WERI-Rb-1 (cell line): Measurements from ENCODE around the gene ADGRG6.
A peak's percentile ranks its signal among the peaks of the same experiment; 100 is the strongest.

Source experiments
- DNase-seq: peaks from one replicate; pipeline ENCODE4 v3.0.0-alpha.2; 2020
- H3K27ac ChIP-seq: fragments of 250-450 bp; sonication (Bioruptor Pico); 2 replicates; pipeline ENCODE4 v1.5.1; 2020; ENCODE audit warnings: mild to moderate bottlenecking, moderate library complexity
- H3K27me3 ChIP-seq: fragments of 250-450 bp; sonication (Bioruptor Pico); 2 replicates; pipeline ENCODE4 v1.5.1; 2021; ENCODE audit warnings: mild to moderate bottlenecking, low read depth, moderate library complexity; ENCODE audit not compliant: insufficient read depth, severe bottlenecking
- H3K36me3 ChIP-seq: fragments of 250-450 bp; sonication (Bioruptor Pico); 2 replicates; pipeline ENCODE4 v1.5.1; 2020; ENCODE audit warnings: mild to moderate bottlenecking, moderate library complexity
- H3K4me3 ChIP-seq: 2 replicates; pipeline ENCODE4 v1.5.1; 2011; ENCODE audit warnings: low read depth, mild to moderate bottlenecking, control low read depth, low read length
- H3K9me3 ChIP-seq: fragments of 250-450 bp; sonication (Bioruptor Pico); 2 replicates; pipeline ENCODE4 v1.5.1; 2021; ENCODE audit warnings: mild to moderate bottlenecking, moderate library complexity; ENCODE audit not compliant: severe bottlenecking
- TF ChIP-seq, protein P1 (sequence below): IDR thresholded peaks from 2 replicates; pipeline ENCODE4 v1.5.1; 2011; ENCODE audit warnings: low read depth, mild to moderate bottlenecking, control low read depth, inconsistent platforms, low read length

The ADGRG6 gene

DNA sequence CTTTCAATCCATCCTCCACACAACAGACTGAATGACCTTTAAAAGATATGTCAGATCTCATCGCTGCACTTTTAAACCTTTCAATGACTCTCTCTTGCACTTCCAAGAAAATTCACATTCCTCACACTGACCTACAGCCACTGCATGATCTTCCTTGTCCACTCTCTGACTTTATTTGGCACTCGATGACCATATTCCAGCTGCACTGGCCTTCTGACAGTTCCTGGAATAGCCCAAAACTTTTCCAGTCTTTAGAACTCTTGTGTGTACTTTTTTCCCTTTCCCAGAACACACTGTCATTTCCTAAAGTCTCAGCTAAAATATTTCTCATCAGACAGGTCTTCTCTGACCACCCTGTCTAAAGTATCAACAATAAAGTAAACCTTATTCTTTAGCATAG, 174.6 kb downstream of the ADGRG6 start:
- TF ChIP-seq, protein P1, sequence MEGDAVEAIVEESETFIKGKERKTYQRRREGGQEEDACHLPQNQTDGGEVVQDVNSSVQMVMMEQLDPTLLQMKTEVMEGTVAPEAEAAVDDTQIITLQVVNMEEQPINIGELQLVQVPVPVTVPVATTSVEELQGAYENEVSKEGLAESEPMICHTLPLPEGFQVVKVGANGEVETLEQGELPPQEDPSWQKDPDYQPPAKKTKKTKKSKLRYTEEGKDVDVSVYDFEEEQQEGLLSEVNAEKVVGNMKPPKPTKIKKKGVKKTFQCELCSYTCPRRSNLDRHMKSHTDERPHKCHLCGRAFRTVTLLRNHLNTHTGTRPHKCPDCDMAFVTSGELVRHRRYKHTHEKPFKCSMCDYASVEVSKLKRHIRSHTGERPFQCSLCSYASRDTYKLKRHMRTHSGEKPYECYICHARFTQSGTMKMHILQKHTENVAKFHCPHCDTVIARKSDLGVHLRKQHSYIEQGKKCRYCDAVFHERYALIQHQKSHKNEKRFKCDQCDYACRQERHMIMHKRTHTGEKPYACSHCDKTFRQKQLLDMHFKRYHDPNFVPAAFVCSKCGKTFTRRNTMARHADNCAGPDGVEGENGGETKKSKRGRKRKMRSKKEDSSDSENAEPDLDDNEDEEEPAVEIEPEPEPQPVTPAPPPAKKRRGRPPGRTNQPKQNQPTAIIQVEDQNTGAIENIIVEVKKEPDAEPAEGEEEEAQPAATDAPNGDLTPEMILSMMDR: no peak
- Histone ChIP-seq H3K36me3 (no peaks in the 10 kb centered on the region), H3K27ac (no peak overlapping the region), H3K27me3 (no peaks in the 10 kb centered on the region), H3K4me3 (no peak overlapping the region), H3K9me3 (no peaks in the 10 kb centered on the region)
- no peak for DNase-seq

DNA sequence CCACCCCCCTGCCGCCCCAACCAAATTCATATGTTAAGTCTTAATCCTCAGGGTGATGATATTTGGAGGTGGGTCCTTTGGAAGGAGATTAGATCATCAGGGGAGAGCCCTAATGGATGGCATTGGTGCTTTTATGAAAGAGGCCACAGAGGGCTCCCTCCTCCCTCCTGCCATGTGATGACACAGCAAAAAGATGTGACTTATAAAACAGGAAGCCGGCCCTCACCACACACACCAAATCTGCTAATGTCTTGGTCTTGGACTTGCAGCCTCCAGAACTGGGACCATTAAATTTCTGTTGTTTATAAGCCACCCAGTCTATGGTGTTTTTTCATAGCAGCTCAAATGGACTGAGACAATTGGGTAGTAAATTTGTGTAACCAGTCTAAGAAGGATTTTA, 176.3 kb downstream of the ADGRG6 start:
- TF ChIP-seq, protein P1: no peak
- Histone ChIP-seq H3K36me3 (no peaks in the 10 kb centered on the region), H3K27ac (no peak overlapping the region), H3K9me3 (no peaks in the 10 kb centered on the region), H3K4me3 (no peak overlapping the region), H3K27me3 (no peaks in the 10 kb centered on the region)
- peak; percentile 20 for DNase-seq

DNA sequence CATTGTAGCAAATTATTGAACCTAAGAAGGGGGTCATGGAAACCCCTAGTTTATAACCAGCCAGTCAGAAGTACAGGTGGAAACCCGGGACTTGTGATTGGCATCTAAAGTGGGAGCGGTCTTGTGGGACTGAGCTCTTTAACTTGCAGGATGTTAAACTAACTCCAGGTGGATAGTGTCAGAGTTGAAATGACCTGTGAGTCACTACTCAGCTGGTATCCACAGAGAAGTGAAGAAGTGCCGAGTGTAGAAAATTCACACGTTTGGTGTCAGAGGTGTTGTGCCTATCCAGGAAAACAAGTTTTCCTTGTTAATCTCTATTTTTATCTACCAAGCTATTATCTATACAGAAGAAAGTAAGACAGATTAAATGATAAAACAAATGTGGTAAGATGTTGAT, 179.7 kb downstream of the ADGRG6 start:
- Histone ChIP-seq H3K27me3 (no peaks in the 10 kb centered on the region), H3K4me3 (no peak overlapping the region), H3K9me3 (no peaks in the 10 kb centered on the region), H3K27ac (no peak overlapping the region), H3K36me3 (no peaks in the 10 kb centered on the region)
- no peak for DNase-seq
- TF ChIP-seq, protein P1: no peak

DNA sequence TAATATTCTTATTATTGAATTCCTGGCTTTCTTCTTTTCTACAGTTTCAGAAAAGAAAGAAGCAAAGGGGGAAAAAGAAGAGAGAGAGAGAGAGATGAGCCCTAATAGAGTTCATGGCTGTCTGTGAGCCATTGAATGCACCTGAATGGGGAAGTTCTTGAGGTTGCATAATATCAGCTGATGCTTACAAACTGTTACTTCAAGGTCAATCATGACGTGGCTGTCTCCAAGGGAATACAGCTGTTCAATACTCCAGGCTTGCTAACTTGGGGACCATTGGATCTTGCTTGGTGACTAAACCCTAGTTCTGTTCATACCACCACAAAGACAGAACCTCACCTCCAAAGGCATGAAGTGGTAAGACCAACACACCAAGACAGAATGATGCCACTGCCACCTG, 180.4 kb downstream of the ADGRG6 start:
- H3K4me3 ChIP-seq: no peak overlapping the region
- H3K36me3 ChIP-seq: no peaks in the 10 kb centered on the region
- H3K27ac ChIP-seq: no peak overlapping the region
- DNase-seq: no peak
- TF ChIP-seq, protein P1: no peak
- H3K9me3 ChIP-seq: no peaks in the 10 kb centered on the region
- H3K27me3 ChIP-seq: no peaks in the 10 kb centered on the region

DNA sequence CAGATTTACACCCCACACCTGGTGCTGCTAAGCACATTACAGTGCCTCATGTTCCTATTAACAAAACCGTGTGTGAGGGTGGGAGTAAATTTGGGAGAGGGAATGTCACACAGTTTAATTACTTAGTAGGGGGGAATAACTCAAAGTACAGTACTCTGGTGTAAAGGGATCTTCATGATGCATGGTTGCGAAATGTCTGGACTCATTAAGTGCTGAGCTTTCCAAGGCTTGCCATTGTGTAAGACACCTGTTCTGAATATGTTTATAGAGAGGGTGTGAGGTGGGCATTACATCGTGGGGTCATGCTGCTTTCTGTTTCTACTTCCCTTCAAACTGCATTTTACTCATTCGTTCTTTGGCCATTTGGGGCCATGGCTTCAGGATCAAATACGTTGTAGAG, 181.2 kb downstream of the ADGRG6 start:
- Histone ChIP-seq H3K27me3 (no peaks in the 10 kb centered on the region), H3K9me3 (no peaks in the 10 kb centered on the region), H3K4me3 (no peak overlapping the region), H3K36me3 (no peaks in the 10 kb centered on the region), H3K27ac (no peak overlapping the region)
- no peak for DNase-seq
- TF ChIP-seq, protein P1: no peak

DNA sequence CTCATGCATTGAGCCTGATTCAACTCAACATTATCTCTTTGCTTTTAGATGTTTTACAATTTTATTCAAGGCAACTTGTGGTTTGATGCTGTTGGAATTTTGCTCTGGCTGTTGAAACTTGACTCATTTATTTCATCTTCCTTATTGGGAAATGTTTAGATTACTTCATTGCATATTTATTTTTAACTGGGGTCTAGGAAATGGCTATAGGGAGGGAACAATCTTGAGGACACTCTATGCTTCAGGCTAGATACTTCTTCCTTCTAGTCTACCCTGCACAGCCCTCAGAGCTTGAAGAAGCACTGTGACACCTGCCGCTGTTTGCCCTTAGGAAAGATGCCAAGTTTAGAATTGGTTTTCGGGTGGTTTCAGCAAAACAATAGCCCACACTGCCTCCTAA, 183.4 kb downstream of the ADGRG6 start:
- TF ChIP-seq, protein P1: no peak
- H3K4me3 ChIP-seq: no peak overlapping the region
- H3K27me3 ChIP-seq: no peaks in the 10 kb centered on the region
- no peak for DNase-seq
- no peaks in the 10 kb centered on the region for H3K9me3 ChIP-seq
- no peaks in the 10 kb centered on the region for H3K36me3 ChIP-seq
- no peak overlapping the region for H3K27ac ChIP-seq
